Activated naive CD4-positive, alpha-beta T cell treated with Interleukin-2 at 50 U/mL for 16 hours (primary cell): ENCODE results near the gene SETD3.

Experiments
- DNase-seq: peaks from one replicate; pipeline ENCODE4 v3.0.0-alpha.2; 2020

The SETD3 gene

DNA sequence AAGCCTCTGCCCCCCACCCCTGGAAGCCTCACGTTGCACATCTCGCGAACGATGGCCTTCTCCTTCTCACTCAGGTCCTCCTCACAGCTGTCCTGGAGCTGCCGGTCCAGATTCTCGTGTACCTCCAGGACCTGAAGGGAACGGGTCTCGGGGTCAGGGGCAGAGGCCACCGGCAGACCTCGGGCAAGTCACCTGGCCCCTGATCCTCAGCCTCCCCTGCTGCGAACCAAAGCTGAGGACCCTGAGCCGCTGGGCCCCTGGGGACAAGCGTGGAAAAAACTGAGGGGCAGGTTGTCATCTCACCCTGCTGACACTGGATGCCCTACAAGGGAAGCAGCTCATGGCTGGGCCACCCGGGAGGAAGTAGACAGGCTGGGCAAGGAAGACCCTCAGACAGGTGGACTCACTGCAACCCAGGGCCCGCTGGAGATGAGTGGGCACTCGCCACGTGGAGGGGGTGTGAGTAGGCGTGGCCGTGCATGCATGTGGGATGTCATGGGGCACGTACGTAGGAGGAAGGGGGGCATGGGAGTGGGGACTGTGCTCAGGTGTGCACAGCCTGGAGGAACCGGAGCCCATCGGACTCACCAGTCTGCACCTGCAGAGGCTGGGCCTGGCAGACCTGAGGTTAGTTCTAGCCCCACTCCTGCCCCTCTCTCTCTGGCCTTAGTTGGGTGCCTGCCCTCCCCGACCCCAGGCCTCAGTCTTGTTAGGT lies 35.7 kb upstream of the SETD3 start:
- DNase-seq = no peak

DNA sequence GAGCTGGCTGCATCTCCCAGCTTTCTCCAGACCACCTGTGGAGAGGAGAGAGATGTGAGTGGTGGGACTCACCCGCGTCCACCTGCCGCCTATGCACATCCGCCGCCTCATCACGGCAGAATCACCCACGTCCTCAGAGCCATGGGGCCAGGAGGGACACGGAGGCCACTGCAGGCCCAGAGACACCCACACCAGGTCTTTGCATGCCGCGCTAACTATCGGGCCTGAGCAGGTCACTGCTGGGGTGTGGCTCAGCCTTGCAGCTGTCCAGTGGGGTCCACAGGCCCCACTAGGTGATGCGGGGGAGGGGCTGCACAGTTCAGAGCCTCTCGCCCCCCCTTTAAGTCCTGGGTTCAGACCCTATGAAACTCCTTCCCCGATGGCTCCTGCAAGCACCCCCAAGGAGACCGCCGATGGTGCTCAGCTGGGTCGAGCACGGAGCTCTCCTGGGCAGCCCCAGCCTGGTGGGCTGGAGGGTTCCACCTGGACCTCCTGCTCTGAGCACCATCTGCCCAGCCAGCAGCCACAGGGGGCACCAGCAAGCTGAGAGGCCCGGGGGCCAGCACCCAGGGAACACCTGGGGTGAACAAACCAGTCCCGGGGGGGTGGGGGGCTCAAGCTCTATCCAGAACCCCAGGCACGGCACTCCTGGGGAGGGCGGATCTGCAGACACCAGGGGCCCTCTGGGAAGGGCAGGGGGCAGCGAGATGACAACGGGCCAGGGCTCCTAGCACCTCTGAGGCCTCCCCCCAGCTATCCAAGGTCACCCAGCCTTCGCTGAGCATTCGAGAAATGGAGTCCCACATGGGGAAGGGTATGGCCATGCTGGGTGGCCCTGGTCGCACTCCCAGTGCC lies 34.9 kb upstream of the SETD3 start:
- DNase-seq = no peak

GRCh38 chr14:99514552-99515300 lies 34.1 kb upstream of the SETD3 start:
- DNase-seq = no peak

GRCh38 chr14:99513946-99514551 lies 33.4 kb upstream of the SETD3 start:
- DNase-seq = no peak

GRCh38 chr14:99513183-99513694 lies 32.6 kb upstream of the SETD3 start:
- DNase-seq = no peak

- DNase-seq = no peak
Observed at GRCh38 chr14:99512571-99513182, 32.0 kb upstream of the SETD3 start.

DNA sequence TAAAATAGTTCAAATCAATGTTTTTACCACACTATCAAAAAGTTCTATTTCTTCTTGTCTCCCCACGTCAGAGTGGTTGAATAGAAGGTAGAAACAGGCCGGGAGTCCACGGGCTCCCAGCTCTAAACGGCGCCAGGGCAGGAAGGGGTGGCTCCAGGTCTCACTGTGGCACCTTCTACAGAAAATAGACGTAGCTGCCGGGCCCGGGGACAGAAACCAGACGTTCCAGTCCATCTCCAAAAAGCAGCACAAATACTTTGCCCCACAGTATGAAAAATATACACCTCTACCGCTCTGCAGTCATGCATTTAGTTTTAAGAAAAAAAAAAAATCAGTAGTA lies 31.4 kb upstream of the SETD3 start:
- no peak for DNase-seq

- DNase-seq = no peak
Observed at GRCh38 chr14:99511421-99512109, 30.9 kb upstream of the SETD3 start.

DNA sequence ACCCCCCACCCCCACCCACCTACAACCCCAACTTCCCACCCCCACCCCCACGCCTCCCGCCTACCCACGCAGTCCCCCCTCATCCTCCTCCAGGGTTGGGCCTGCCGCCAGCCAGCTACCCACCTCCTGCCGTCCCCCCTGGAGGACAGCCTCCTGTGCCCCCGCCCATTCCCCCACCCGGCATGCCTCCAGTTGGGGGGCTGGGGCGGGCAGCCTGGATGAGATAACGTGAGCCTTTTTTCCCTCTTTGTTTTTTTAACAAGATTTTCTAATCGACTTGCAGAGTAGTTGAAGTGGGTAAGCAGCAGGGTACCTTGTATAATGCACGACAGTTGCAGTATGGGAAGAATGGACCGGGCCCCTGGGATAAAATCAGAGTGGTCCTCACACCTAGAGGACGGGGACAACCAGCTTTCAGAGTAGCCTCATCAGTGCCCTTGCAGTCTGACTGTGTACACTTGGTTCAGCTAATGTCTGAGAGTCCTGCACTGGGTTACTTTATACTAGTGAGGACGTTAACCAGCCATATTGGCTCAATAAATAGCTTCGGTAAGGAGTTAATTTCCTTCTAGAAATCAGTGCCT lies 30.0 kb upstream of the SETD3 start:
- no peak for DNase-seq

- no peak for DNase-seq
Observed at GRCh38 chr14:99509871-99510555, 29.4 kb upstream of the SETD3 start.

DNA sequence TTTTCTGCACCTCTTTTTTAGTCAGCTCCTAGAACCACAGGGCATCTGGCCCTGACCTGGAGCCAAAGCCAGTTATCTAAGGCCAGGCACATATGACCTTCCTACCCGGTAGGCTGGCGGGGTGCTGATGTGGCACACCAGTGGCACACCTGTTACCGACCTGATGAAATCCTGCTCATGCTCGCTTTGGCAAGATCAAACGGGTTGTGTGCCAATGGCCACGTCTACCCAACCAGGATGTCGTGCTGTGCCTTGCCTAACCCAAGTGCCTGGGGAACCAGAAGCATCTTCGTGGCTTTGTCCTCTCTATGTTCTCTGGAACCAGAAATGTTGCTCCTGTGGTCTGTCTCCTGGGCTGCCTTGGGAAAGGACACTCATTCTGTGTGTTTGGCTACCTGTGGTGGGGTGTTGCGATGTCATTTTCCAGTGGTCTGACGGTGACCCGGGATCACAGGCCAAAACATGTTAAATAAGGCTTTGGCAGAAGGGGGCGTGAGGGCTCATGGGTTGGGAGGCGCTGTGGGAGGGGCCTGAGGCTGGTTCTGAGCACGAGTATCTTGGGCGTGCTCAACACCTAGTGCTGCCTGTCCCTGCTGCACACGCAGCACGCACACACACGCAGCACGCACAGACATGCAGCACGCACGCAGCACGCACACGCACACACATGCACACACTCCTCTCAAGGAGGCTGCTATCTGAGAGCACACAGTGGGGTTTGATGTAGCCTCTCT lies 28.4 kb upstream of the SETD3 start:
- no peak for DNase-seq

GRCh38 chr14:99507860-99508640 lies 27.4 kb upstream of the SETD3 start:
- DNase-seq = no peak

DNA sequence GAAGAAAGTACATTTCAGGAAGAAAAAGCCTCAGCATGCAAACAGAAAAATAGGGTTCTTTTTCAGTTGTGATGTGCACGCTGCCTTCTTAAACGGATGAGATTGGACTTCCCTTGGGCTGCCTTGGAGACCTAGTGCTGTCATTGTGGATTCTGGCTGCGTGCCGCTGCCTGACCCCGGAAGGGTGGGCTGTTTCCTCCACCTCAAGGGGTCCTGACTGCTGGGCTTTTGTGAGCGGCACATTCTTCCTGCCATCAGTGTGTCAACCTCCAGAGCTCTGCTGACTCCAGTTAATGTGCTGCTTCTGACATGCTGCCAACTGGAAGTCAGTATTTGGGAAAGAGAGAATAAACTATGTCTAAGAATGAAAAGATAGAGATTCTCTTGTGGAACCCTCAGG lies 25.6 kb upstream of the SETD3 start:
- no peak for DNase-seq

GRCh38 chr14:99505089-99505488 lies 24.4 kb upstream of the SETD3 start:
- no peak for DNase-seq

DNA sequence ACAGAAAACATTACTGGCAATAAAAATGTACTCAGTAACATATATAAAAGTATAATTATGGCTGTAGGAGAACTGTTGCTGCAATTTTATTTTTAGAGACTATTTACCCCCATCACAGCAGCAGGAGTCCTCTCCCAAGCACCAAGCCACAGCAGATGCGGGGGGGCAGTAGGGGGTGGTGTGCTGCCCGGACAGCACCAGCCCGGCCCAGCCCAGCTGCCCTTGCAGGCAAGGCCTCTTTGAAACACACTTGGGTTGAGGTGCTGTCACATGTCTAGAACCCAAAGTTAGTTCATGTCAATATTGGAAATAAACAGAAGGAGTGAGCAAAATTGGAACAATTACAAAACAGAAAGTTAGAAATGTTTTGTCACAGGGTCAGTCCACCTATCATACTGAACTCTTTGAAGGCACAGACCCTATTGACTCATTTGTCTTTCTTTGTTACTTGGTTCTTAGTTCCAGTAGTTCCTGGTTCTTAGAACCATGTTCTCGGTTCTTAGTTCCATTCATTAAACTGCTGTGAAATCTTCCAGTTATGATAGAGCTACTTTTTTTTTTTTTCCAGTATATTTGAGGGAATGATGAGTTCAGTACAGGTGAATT lies 23.3 kb upstream of the SETD3 start:
- no peak for DNase-seq

- DNase-seq = no peak
Observed at GRCh38 chr14:99502989-99503421, 22.3 kb upstream of the SETD3 start.

GRCh38 chr14:99497894-99498293 lies 17.2 kb upstream of the SETD3 start:
- DNase-seq = no peak

DNA sequence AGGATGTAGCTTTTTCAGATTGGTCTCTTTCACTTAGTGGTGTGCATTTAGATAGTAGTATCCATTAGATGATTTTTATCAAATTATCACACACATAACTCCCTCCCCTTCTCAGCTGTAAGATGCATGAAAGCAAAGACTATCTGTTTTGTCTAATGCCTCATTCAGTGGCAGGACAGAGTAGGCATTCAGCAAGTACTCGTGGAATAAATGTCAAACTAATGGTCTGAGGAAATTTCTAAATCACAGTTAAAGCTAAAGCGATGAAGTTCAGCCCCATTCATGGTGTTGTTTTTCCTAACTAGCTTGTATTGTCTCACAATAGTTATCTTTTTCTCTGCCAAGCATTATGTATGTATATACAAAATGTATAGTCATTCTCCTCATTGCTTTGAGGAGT lies 16.7 kb upstream of the SETD3 start:
- no peak for DNase-seq

DNA sequence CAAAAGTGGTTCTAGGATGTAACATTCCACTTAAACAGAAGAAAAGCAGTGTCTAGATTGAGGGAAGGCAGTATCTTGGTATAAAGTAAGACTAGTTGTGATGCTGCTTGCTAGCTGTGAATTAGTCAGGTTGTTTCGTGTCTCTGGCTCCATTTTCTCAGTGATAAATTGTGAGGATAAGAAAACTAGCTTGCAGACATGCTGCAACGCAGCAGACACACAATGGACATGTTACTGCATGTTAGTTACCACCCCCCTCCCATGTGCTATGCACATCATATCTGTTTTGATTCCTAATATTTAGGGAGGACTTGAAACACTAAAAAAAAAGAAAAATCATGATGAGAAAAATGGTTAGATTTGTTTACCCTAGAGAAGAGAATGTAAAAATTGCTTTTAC lies 3.4 kb upstream of the SETD3 start:
- no peak for DNase-seq
